K562 (cell line): ENCODE results near the gene HADH.

Experiments
- KLF16 ChIP-seq: IDR thresholded peaks from 2 replicates; pipeline ENCODE4 v1.6.1; 2016; ENCODE audit warnings: antibody characterized with exemption
- PHB2 ChIP-seq: fragments of 450-650 bp; IDR thresholded peaks from 2 replicates; pipeline ENCODE4 v1.6.1; 2017; ENCODE audit warnings: low read depth
- RBM15 ChIP-seq: fragments of 200-400 bp; formaldehyde crosslinking; IDR thresholded peaks from 2 replicates; pipeline ENCODE4 v1.6.1; 2018; ENCODE audit warnings: mild to moderate bottlenecking, low read length, moderate library complexity; ENCODE audit not compliant: insufficient read depth
- SETDB1 ChIP-seq: IDR thresholded peaks from one replicate; pipeline ENCODE4 v1.6.1; 2012; ENCODE audit warnings: low read length, control low read depth, inconsistent platforms
- YY1 ChIP-seq, 3 experiments: IDR thresholded peaks; 2 replicates each; pipeline ENCODE4 v1.6.1; 2011; ENCODE audit warnings: low read length in 2 of 3, mild to moderate bottlenecking in 2 of 3, moderate library complexity in 2 of 3, borderline replicate concordance in 1 of 3, control low read depth in 1 of 3, low read depth in 1 of 3; ENCODE audit not compliant: insufficient read depth in 3 of 3, insufficient replicate concordance in 2 of 3, control insufficient read depth in 1 of 3, insufficient read length in 1 of 3; ENCODE audit errors: extremely low read depth in 1 of 3
- ZNF133 ChIP-seq: fragments of 250-450 bp; sonication (Bioruptor Pico); IDR thresholded peaks from 2 replicates; pipeline ENCODE4 v1.4.0; 2020; ENCODE audit warnings: mild to moderate bottlenecking
- ZNF586 ChIP-seq: fragments of 450-650 bp; formaldehyde crosslinking; conservative IDR thresholded peaks from 2 replicates; pipeline ENCODE4 v1.4.0; 2020; ENCODE audit warnings: mild to moderate bottlenecking, moderate library complexity
- TF ChIP-seq, protein P1 (sequence below), 3 experiments: IDR thresholded peaks in 2 of 3; conservative IDR thresholded peaks in 1 of 3; 2 replicates each; pipeline ENCODE4 v1.5.1; 2011 to 2012; ENCODE audit warnings: low read length in 3 of 3, mild to moderate bottlenecking in 3 of 3, control low read depth in 2 of 3, improper control_type of control experiment in 1 of 3, inconsistent platforms in 1 of 3, low read depth in 1 of 3, mixed read lengths in 1 of 3, moderate library complexity in 1 of 3; ENCODE audit not compliant: insufficient read depth in 2 of 3
- TF ChIP-seq, protein P2 (sequence below): sonication (generic); formaldehyde crosslinking; IDR thresholded peaks from 2 replicates; pipeline ENCODE4 v1.8.0; 2022; ENCODE audit warnings: mild to moderate bottlenecking, missing genetic modification reagents, borderline replicate concordance
- TF ChIP-seq, protein P3 (sequence below): sonication (generic); formaldehyde crosslinking; IDR thresholded peaks from 2 replicates; pipeline ENCODE4 v1.8.0; 2023; ENCODE audit warnings: mild to moderate bottlenecking, missing genetic modification reagents
- TF ChIP-seq, protein P4 (sequence below): fragments of 450-650 bp; IDR thresholded peaks from 2 replicates; pipeline ENCODE4 v1.6.1; 2016; ENCODE audit warnings: mild to moderate bottlenecking, moderate library complexity

DNA sequence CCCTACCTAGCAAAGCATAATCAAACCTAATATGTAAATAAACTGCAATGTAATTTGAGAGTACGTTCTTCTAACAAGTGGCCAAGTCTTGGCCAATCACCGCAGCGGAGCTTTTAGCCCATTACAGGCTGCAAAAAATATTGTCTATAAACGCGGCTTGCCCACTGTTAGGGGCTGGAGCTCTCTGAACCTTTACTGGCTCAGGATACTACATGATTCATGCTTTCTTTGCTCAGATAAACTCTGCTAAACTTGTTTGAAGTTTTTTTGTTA is 990 bp upstream of the HADH start:
- no peak for TF ChIP-seq ZNF586 (CRISPR knock-in tag)
- TF ChIP-seq, protein P1, sequence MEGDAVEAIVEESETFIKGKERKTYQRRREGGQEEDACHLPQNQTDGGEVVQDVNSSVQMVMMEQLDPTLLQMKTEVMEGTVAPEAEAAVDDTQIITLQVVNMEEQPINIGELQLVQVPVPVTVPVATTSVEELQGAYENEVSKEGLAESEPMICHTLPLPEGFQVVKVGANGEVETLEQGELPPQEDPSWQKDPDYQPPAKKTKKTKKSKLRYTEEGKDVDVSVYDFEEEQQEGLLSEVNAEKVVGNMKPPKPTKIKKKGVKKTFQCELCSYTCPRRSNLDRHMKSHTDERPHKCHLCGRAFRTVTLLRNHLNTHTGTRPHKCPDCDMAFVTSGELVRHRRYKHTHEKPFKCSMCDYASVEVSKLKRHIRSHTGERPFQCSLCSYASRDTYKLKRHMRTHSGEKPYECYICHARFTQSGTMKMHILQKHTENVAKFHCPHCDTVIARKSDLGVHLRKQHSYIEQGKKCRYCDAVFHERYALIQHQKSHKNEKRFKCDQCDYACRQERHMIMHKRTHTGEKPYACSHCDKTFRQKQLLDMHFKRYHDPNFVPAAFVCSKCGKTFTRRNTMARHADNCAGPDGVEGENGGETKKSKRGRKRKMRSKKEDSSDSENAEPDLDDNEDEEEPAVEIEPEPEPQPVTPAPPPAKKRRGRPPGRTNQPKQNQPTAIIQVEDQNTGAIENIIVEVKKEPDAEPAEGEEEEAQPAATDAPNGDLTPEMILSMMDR (IDR thresholded peaks at IDR 0.05 in 2 of 3, conservative IDR thresholded peaks at IDR 0.05 in 1 of 3; ENCODE audit: insufficient read depth in 2 of 3, low read depth in 1 of 3, low read length in 3 of 3) = no peak
- TF ChIP-seq, protein P2, sequence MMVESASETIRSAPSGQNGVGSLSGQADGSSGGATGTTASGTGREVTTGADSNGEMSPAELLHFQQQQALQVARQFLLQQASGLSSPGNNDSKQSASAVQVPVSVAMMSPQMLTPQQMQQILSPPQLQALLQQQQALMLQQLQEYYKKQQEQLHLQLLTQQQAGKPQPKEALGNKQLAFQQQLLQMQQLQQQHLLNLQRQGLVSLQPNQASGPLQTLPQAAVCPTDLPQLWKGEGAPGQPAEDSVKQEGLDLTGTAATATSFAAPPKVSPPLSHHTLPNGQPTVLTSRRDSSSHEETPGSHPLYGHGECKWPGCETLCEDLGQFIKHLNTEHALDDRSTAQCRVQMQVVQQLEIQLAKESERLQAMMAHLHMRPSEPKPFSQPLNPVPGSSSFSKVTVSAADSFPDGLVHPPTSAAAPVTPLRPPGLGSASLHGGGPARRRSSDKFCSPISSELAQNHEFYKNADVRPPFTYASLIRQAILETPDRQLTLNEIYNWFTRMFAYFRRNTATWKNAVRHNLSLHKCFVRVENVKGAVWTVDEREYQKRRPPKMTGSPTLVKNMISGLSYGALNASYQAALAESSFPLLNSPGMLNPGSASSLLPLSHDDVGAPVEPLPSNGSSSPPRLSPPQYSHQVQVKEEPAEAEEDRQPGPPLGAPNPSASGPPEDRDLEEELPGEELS (CRISPR knock-in tag) = no peak
- TF ChIP-seq, protein P3, sequence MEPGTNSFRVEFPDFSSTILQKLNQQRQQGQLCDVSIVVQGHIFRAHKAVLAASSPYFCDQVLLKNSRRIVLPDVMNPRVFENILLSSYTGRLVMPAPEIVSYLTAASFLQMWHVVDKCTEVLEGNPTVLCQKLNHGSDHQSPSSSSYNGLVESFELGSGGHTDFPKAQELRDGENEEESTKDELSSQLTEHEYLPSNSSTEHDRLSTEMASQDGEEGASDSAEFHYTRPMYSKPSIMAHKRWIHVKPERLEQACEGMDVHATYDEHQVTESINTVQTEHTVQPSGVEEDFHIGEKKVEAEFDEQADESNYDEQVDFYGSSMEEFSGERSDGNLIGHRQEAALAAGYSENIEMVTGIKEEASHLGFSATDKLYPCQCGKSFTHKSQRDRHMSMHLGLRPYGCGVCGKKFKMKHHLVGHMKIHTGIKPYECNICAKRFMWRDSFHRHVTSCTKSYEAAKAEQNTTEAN (CRISPR knock-in tag) = no peak
- no peak for TF ChIP-seq YY1 (IDR thresholded peaks at IDR 0.05; ENCODE audit: borderline replicate concordance in 1 of 3, control insufficient read depth in 1 of 3, extremely low read depth in 1 of 3, insufficient read depth in 3 of 3, insufficient read length in 1 of 3, insufficient replicate concordance in 2 of 3, low read depth in 1 of 3, low read length in 2 of 3)
- TF ChIP-seq, protein P4, sequence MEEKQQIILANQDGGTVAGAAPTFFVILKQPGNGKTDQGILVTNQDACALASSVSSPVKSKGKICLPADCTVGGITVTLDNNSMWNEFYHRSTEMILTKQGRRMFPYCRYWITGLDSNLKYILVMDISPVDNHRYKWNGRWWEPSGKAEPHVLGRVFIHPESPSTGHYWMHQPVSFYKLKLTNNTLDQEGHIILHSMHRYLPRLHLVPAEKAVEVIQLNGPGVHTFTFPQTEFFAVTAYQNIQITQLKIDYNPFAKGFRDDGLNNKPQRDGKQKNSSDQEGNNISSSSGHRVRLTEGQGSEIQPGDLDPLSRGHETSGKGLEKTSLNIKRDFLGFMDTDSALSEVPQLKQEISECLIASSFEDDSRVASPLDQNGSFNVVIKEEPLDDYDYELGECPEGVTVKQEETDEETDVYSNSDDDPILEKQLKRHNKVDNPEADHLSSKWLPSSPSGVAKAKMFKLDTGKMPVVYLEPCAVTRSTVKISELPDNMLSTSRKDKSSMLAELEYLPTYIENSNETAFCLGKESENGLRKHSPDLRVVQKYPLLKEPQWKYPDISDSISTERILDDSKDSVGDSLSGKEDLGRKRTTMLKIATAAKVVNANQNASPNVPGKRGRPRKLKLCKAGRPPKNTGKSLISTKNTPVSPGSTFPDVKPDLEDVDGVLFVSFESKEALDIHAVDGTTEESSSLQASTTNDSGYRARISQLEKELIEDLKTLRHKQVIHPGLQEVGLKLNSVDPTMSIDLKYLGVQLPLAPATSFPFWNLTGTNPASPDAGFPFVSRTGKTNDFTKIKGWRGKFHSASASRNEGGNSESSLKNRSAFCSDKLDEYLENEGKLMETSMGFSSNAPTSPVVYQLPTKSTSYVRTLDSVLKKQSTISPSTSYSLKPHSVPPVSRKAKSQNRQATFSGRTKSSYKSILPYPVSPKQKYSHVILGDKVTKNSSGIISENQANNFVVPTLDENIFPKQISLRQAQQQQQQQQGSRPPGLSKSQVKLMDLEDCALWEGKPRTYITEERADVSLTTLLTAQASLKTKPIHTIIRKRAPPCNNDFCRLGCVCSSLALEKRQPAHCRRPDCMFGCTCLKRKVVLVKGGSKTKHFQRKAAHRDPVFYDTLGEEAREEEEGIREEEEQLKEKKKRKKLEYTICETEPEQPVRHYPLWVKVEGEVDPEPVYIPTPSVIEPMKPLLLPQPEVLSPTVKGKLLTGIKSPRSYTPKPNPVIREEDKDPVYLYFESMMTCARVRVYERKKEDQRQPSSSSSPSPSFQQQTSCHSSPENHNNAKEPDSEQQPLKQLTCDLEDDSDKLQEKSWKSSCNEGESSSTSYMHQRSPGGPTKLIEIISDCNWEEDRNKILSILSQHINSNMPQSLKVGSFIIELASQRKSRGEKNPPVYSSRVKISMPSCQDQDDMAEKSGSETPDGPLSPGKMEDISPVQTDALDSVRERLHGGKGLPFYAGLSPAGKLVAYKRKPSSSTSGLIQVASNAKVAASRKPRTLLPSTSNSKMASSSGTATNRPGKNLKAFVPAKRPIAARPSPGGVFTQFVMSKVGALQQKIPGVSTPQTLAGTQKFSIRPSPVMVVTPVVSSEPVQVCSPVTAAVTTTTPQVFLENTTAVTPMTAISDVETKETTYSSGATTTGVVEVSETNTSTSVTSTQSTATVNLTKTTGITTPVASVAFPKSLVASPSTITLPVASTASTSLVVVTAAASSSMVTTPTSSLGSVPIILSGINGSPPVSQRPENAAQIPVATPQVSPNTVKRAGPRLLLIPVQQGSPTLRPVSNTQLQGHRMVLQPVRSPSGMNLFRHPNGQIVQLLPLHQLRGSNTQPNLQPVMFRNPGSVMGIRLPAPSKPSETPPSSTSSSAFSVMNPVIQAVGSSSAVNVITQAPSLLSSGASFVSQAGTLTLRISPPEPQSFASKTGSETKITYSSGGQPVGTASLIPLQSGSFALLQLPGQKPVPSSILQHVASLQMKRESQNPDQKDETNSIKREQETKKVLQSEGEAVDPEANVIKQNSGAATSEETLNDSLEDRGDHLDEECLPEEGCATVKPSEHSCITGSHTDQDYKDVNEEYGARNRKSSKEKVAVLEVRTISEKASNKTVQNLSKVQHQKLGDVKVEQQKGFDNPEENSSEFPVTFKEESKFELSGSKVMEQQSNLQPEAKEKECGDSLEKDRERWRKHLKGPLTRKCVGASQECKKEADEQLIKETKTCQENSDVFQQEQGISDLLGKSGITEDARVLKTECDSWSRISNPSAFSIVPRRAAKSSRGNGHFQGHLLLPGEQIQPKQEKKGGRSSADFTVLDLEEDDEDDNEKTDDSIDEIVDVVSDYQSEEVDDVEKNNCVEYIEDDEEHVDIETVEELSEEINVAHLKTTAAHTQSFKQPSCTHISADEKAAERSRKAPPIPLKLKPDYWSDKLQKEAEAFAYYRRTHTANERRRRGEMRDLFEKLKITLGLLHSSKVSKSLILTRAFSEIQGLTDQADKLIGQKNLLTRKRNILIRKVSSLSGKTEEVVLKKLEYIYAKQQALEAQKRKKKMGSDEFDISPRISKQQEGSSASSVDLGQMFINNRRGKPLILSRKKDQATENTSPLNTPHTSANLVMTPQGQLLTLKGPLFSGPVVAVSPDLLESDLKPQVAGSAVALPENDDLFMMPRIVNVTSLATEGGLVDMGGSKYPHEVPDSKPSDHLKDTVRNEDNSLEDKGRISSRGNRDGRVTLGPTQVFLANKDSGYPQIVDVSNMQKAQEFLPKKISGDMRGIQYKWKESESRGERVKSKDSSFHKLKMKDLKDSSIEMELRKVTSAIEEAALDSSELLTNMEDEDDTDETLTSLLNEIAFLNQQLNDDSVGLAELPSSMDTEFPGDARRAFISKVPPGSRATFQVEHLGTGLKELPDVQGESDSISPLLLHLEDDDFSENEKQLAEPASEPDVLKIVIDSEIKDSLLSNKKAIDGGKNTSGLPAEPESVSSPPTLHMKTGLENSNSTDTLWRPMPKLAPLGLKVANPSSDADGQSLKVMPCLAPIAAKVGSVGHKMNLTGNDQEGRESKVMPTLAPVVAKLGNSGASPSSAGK = no peak
- TF ChIP-seq RBM15 = no peak
- no peak for TF ChIP-seq KLF16
- no peak for TF ChIP-seq SETDB1
- no peak for TF ChIP-seq ZNF133 (CRISPR knock-in tag)
- TF ChIP-seq PHB2 = no peak
